HTERT RPE-1 (cell line): ENCODE results near the gene STPG3.
"Not testable (repeated sequence)": the region's sequence is repeated elsewhere in the genome, so short reads cannot be mapped to it uniquely, and the experiment has no call there.

Experiments
- in situ Hi-C: fragments of 300-500 bp; cut with MboI; formaldehyde crosslinking; loops from 4 replicates; pipeline ENCODE4 v1.14.3; 2020; ENCODE audit warnings: low sequenced_read_pairs

Gene STPG3

GRCh38 chr9:137232510-137232909, 18.6 kb upstream of the STPG3 start:
- in situ Hi-C loops = no loop called here

- in situ Hi-C loops = no loop called here
Observed at GRCh38 chr9:137233143-137233980, 17.7 kb upstream of the STPG3 start.

- in situ Hi-C loops = no loop called here
Observed at GRCh38 chr9:137234055-137234697, 16.9 kb upstream of the STPG3 start.

GRCh38 chr9:137234758-137235423, 16.2 kb upstream of the STPG3 start:
- in situ Hi-C loops = no loop called here

- in situ Hi-C loops = no loop called here
Observed at GRCh38 chr9:137235424-137236237, 15.5 kb upstream of the STPG3 start.

- in situ Hi-C loops = no loop called here
Observed at GRCh38 chr9:137236238-137236935, 14.7 kb upstream of the STPG3 start.

- in situ Hi-C loops = no loop called here
Observed at GRCh38 chr9:137236936-137237421, 14.1 kb upstream of the STPG3 start.

GRCh38 chr9:137237759-137238726, 13.0 kb upstream of the STPG3 start:
- in situ Hi-C loops = no loop called here

- in situ Hi-C loops = not testable (repeated sequence)
Observed at GRCh38 chr9:137239541-137240200, 11.4 kb upstream of the STPG3 start.

GRCh38 chr9:137240318-137240840, 10.7 kb upstream of the STPG3 start:
- in situ Hi-C loops = no loop called here

GRCh38 chr9:137240841-137241489, 10.1 kb upstream of the STPG3 start, which contains the start of gene TUBB4B:
TUBB4B (plus strand) TSS chr9:137241287; CDS start chr9:137241361, 74 bp downstream.
- in situ Hi-C loops = no loop called here

- in situ Hi-C loops = no loop called here
Observed at GRCh38 chr9:137241490-137242268, 9.4 kb upstream of the STPG3 start.

GRCh38 chr9:137242269-137243203, 8.6 kb upstream of the STPG3 start:
- in situ Hi-C loops = no loop called here

- in situ Hi-C loops = not testable (repeated sequence)
Observed at GRCh38 chr9:137243266-137243625, 7.8 kb upstream of the STPG3 start.

- in situ Hi-C loops = no loop called here
Observed at GRCh38 chr9:137243626-137244485, 7.2 kb upstream of the STPG3 start.
